Measurements from ENCODE around the gene HLA-DQA2. TPM values are rescaled to one million over a fixed set of nuclear protein-coding genes. Genes with fewer than 3 reads are reported as not detected.

HLA-DQA2 gene
- not detected in 2 replicates for total RNA-seq

GRCh38 chr6:32741031-32741960, at the start of gene HLA-DQA2:
TSS of gene HLA-DQA2 (plus strand) at chr6:32741391. CDS start at chr6:32741444, 53 bp downstream.

GRCh38 chr6:32763421-32763820, 22.2 kb downstream of the HLA-DQA2 start, which contains the start of gene HLA-DQB2:
TSS of gene HLA-DQB2 (minus strand) at chr6:32763532. CDS start at chr6:32763470, 62 bp downstream.

Other genes starting within 250 kb of the HLA-DQA2 start
- gene HLA-DRB5, start 211.1 kb upstream of the HLA-DQA2 start, total RNA-seq: 0.15 TPM in 1 of 2 replicates, not detected in the other
- gene HLA-DRB1, start 151.5 kb upstream of the HLA-DQA2 start, total RNA-seq: 0.17 TPM in 1 of 2 replicates, not detected in the other
- not detected in 2 replicates for gene HLA-DQA1, start 104.0 kb upstream of the HLA-DQA2 start, total RNA-seq
- gene HLA-DQB1, start 74.7 kb upstream of the HLA-DQA2 start, total RNA-seq: not detected in 2 replicates
- not detected in 2 replicates for gene HLA-DQB2, start 22.1 kb downstream of the HLA-DQA2 start, total RNA-seq
- gene HLA-DOB, start 75.6 kb downstream of the HLA-DQA2 start, total RNA-seq: 0.29 TPM in 1 of 2 replicates, not detected in the other
- 24.3 and 29.1 TPM in 2 replicates for gene TAP2, start 97.3 kb downstream of the HLA-DQA2 start, total RNA-seq
- 54.6 and 59.8 TPM in 2 replicates for gene PSMB8, start 102.7 kb downstream of the HLA-DQA2 start, total RNA-seq
- 40.3 and 73.8 TPM in 2 replicates for gene TAP1, start 112.3 kb downstream of the HLA-DQA2 start, total RNA-seq
- gene PSMB9, start 112.8 kb downstream of the HLA-DQA2 start, total RNA-seq: 37.2 and 42.3 TPM in 2 replicates
- 0.50 and 1.5 TPM in 2 replicates for gene HLA-DMB, start 199.6 kb downstream of the HLA-DQA2 start, total RNA-seq
- 4.7 and 14.1 TPM in 2 replicates for gene HLA-DMA, start 211.7 kb downstream of the HLA-DQA2 start, total RNA-seq
- 102 and 104 TPM in 2 replicates for gene BRD2, start 227.2 kb downstream of the HLA-DQA2 start, total RNA-seq

Data from smooth muscle cell of trachea (primary cell).